Epithelial cell of esophagus (primary cell): ENCODE measurements around the gene MAPK9.

ENCODE experiments used
- DNase-seq: peaks from one replicate; pipeline ENCODE4 v3.0.0; 2010; ENCODE audit warnings: low read depth
- H3K4me3 ChIP-seq: 2 replicates; pipeline ENCODE4 v1.5.1; 2011; ENCODE audit warnings: mild to moderate bottlenecking, low read length, control low read depth
- TF ChIP-seq, protein P1 (sequence below): IDR thresholded peaks from 2 replicates; pipeline ENCODE4 v1.5.1; 2011; ENCODE audit warnings: low read depth, mild to moderate bottlenecking, low read length, control low read depth, inconsistent platforms; ENCODE audit not compliant: insufficient read depth; ENCODE audit errors: missing control alignments

The MAPK9 gene

DNA sequence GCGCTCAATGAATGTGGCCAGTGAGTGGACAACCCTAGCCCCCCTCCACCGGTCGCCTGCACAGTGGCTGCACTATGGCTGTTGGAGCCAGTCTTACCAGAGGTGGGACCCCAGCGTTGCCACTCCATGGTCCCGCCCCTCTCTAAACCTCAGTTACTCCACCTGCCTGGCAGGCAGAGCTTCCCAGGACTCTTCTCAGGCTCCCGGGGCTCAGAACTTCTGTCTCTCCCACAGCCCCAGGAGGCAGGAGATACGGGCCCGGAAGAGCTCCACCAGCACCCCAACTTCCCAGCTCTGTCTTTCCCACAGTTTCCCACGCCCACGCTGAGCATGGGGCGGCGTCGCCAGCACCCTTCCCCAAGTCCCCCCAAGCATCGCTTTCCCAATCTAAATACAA lies 83.8 kb downstream of the MAPK9 start:
- no peak overlapping the region for H3K4me3 ChIP-seq
- no peak for DNase-seq
- TF ChIP-seq, protein P1, sequence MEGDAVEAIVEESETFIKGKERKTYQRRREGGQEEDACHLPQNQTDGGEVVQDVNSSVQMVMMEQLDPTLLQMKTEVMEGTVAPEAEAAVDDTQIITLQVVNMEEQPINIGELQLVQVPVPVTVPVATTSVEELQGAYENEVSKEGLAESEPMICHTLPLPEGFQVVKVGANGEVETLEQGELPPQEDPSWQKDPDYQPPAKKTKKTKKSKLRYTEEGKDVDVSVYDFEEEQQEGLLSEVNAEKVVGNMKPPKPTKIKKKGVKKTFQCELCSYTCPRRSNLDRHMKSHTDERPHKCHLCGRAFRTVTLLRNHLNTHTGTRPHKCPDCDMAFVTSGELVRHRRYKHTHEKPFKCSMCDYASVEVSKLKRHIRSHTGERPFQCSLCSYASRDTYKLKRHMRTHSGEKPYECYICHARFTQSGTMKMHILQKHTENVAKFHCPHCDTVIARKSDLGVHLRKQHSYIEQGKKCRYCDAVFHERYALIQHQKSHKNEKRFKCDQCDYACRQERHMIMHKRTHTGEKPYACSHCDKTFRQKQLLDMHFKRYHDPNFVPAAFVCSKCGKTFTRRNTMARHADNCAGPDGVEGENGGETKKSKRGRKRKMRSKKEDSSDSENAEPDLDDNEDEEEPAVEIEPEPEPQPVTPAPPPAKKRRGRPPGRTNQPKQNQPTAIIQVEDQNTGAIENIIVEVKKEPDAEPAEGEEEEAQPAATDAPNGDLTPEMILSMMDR, result no peak

DNA sequence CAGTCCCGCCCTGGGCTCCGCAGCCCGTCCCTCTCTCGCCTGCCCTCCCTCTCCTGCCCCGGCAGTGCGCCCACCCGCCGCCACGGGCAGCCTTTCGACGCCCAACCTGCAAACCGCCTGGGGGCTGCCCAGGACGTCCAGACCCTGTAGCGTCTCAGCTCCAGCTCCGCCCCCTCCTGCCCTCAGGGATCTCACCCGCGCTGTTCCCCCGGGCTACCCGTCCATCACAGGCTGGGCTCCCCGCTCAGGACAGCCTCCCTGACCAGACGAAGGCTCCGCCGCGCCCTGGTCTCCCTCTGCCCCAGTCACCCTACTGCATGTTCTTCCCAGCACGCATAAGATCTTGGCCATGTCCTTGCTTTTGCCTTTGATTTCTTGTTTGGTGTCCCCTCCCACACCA lies 84.3 kb downstream of the MAPK9 start:
- TF ChIP-seq, protein P1, result no peak
- no peak overlapping the region for H3K4me3 ChIP-seq
- DNase-seq, result no peak

DNA sequence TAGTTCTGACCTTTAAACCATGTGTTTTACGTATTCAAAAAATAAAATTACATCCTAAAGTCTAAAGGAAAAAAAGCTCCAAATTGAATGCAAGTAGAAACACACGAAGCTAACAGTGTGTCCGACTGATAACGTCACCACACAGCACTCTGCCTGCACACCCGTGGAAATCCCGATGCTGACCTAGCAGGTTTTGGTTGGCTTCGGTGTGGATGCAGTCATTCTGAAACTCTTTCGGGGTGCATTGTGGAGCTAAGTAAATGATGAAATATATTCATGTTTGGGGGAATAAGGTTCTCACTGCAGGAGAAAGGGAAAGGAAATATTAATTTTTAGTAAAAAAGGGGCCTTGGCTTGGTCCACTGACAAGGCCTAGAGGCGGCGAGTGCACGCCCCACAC lies 84.9 kb downstream of the MAPK9 start:
- TF ChIP-seq, protein P1, result no peak
- no peak for DNase-seq
- no peak overlapping the region for H3K4me3 ChIP-seq

DNA sequence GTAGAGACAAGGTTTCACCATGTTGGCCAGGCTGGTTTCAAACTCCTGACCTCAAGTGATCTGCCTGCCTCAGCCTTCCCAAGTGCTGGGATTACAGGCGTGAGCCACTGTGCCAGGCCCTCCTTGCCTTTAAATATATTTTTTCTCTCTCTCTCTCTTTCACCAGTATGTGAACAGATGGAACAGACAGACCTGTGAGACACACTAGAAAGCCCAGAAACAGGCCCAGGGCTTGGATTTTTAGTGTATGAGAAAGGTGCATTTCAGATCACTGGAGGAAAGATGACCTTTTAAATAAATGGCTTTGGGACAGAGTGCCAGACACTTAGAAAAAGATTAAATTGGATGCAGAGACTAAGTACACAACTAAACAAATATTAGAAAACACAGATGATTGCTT lies 86.0 kb downstream of the MAPK9 start:
- H3K4me3 ChIP-seq, result no peak overlapping the region
- no peak for DNase-seq
- TF ChIP-seq, protein P1, result no peak

DNA sequence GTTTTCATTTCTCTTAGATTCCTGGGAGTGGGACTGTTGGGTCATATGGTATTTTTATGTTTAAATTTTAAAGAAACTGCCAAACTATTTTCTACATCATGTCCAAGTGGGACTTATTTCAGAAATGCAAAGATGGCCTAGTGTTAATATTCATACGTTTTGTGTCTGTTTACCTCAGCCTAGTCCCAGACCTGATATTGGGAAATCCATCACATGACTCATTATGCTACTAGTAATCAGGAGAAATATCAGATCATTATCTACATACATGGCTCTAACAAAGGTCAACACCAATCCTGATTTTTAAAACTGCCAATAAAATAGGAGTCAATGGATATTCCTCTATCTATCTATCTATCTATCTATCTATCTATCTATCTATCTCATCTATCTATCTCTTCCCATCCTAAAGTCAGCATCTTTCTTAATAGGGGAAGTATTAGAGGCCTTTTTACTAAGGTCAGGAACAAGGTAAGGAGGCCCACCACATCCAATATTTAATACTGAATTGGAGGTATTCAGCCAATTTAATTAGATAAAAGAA lies 87.5 kb downstream of the MAPK9 start:
- peak; percentile 19 for DNase-seq
- TF ChIP-seq, protein P1, result no peak
- no peak overlapping the region for H3K4me3 ChIP-seq

DNA sequence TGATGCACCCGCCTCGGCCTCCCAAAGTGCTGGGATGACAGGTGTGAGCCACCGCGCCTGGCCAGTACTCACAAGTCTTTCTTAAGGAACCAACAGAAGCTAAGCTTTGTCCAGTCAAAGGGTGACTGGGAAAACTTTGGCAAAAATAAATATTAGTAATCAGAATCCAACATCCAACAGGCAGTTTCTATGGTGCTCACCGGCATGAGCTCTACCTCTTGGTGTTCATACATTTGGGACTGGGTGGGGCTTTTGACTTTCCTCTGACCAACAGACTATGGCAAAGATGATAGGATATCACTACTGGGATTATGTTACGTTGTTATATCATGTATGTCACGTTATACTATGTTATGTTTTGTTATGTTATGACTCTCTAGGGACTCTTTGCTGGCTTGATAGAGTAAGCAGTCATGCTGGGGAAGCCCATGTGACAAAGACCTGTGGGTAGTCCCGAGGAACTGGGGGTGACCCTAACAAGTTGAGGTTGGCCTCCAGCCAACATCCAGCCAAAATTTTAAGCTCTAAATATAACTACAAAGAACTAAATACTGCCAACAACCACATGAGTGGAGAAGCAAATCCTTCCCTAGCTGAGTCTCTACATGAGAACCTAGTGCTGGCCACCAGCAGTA lies 88.8 kb downstream of the MAPK9 start:
- TF ChIP-seq, protein P1, result no peak
- H3K4me3 ChIP-seq, result no peak overlapping the region
- DNase-seq, result no peak

DNA sequence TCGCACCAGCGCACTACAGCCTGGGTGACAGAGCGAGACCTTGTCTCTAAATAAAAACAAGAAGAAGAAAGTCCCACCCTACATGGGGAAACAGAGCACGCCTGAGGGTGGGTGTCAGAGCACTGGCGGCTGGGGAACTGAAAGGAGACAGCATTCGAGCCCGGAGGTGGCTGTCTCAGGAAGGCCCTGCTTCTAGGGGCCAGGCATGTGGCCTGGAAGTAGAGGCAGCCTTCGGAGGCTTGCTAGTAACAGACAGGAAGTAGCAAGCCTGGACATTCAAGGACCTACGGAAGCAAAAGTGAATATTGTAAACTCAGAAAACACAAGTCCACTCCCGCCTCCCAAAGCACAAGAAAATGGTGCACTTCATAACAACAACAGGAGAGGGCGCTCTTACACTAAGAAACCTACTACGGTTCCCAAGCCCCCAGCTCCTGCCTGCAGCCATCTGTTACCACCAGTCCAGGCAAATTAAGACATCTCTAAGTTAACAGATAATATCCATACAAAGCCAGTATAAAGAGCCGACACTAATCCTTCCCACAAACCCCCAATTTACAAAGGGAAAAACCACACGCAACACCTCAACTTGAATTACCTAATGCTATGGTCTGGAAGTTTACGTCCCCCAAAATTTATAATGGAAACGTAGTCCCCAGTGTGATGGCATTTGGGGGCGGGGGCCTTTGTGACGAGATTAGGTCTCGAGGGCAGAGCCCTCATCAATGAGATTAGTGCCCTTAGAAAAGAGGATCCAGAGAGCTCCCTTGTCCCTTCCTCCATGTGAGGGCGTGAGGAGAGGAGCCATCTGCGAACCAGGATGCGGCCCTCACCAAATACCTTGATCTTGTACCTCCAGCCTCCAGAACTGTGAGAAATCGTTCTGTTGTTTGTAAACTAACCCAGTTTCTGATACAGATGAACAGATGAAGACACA lies 90.6 kb downstream of the MAPK9 start:
- no peak for DNase-seq
- TF ChIP-seq, protein P1, result no peak
- no peak overlapping the region for H3K4me3 ChIP-seq
